ENCODE measurements around the gene OR1J4. TPM values are rescaled to one million over a fixed set of nuclear protein-coding genes. Genes with fewer than 3 reads are reported as not detected.

The OR1J4 gene
- total RNA-seq, 2 donors from 2014 or later: 0.82 TPM; not detected in 1

DNA sequence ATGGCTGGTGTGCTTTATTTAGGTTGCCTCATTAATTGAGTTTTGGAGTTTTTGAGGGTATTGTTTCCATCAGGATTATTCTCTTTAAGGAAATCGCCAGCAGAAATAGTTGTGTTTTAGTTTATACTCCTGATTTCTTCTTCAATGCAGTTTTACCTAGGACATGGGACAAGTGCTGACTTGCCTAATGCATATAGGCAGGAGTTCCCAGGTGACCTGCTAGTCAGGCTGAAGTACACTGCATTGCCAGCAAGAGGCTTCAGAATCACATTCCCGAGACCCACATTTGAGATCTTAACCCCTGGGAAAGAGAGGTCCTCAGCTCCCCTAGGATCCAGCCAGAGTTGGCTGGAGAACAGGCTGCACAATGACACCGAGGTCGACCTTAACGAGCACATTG lies 32.4 kb downstream of the OR1J4 start:
- Mint-ChIP-seq H3K36me3 (no peaks in the 10 kb centered on the region), H3K27ac (no peak overlapping the region), H3K9me3 (no peaks in the 10 kb centered on the region)
- DNase-seq (ENCODE audit: low spot score in 2 of 2) (no peak), ATAC-seq (no peak)

DNA sequence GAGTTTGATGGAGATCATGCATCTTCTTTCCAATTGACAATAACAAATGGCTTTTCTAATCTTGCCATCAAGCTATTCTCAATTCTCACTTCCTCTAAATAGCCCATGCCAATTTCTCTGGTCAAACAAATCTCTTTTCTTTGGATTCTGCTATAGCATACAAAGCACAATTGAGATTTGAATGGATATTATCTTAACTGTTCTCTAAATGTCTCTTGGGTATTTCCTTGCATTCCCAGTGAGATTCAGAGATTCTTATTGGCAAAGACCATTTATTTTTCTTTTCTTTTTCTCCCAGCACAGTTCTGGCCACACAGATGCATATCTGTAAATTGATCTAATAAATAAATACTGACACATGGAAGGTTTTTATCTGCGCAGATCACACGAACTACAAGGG lies 33.9 kb downstream of the OR1J4 start, which contains the start of gene OR1N2:
Gene OR1N2 (plus strand): TSS at position 301 of the 400 bp plus-strand sequence. CDS start 100 bp downstream, outside the sequence.
- Mint-ChIP-seq H3K9me3 (no peaks in the 10 kb centered on the region), H3K36me3 (no peaks in the 10 kb centered on the region), H3K27ac (no peak within 1 kb of the TSS)
- no peak for DNase-seq (ENCODE audit: low spot score in 2 of 2)
- no peak for ATAC-seq

DNA sequence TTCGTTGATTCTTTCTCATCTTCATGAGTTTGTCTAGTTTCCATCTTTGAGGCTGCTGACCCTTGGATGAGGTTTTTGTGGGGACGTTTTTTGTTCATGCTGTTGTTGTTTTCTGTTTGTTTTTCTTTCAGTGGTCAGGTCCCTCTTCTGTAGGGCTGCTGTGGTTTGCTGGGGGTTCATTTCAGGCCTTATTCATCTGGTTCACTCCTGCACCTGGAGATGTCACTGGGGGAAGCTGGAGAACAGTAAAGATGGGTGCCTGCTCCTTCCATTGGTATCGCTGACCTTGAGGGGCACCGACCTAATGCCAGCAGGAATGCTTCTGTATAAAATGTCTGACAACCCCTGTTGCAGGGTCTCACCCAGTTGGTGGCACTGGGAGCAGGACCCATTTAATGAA lies 42.5 kb downstream of the OR1J4 start:
- H3K27ac Mint-ChIP-seq: no peak overlapping the region
- no peak for ATAC-seq
- H3K9me3 Mint-ChIP-seq: peaks cover 0 to 4% of the 10 kb centered on the region in 2 donors

DNA sequence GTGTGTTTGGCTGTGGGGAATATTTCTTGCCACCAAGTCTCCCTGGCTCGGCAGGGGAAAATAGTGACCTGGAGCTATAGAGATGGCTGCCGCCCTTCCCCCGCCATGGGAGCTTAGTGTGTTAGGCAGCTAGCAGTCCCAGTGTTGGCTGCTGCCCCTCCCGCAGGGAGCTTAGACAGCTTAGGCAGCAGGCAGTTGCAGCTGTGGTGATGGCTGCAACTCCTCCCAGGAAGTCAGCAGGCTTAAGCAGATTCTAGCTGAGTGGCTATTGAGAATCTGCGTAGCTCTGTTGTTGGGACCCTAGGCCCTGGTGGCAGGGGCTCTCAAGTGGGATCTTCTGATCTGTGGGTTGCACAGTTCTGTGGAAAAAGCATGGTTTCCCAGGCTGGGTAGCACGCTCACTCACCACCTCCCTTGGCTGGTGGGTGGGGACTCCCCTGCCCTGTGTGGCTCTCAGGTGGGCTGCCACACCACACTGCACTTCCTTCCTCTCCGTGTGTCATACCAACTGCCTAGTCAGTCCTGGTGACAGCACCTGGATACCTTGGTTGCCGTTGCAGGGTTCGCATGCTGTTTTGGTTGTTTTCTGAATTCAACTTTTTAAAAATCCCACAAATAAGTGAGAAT lies 43.3 kb downstream of the OR1J4 start:
- peaks cover 0 to 4% of the 10 kb centered on the region in 2 donors for H3K9me3 Mint-ChIP-seq
- ATAC-seq: peak; percentile 20 to 35
- H3K36me3 Mint-ChIP-seq: no peaks in the 10 kb centered on the region
- no peak overlapping the region for H3K27ac Mint-ChIP-seq
- no peak for DNase-seq (ENCODE audit: low spot score in 2 of 2)

More for the DNA sequence above, 42.5 kb downstream of the OR1J4 start:
- DNase-seq (ENCODE audit: low spot score in 2 of 2): no peak
- H3K36me3 Mint-ChIP-seq: no peaks in the 10 kb centered on the region

DNA sequence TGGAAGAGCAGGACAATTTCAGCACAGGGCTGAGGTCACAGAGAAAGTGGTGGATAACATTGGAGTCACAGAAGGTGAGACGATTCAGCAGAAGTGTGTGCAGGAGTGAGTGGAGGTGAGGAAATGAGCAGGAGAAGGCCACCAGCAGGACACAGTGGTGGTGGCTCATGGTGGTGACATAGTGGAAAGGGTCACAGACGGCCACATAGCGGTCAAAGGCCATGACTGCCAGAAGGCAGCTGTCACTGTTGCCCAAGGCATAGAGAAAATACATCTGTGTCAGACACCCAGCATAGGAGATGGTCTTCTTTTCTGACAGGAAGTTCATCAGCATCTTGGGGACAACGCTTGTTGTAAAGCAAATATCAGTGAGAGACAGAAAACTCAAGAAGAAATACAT lies 49.0 kb downstream of the OR1J4 start:
- DNase-seq (ENCODE audit: low spot score in 2 of 2): no peak
- no peak for ATAC-seq
- H3K9me3 Mint-ChIP-seq: no peaks in the 10 kb centered on the region

More for the DNA sequence above, 49.0 kb downstream of the OR1J4 start:
- Mint-ChIP-seq H3K36me3 (no peaks in the 10 kb centered on the region), H3K27ac (no peak overlapping the region)

Other genes with a start within 250 kb of the OR1J4 start
- gene PTGS1, start 148.1 kb upstream of the OR1J4 start, total RNA-seq: under 1 TPM; 0.25 to 0.54 TPM
- not detected for gene OR1J1, start 41.2 kb upstream of the OR1J4 start, total RNA-seq
- under 1 TPM in 1 of 2 donors, not detected in 1; 0.34 TPM for gene OR1J2, start 8.3 kb upstream of the OR1J4 start, total RNA-seq
- not detected for gene OR1N1, start 8.2 kb downstream of the OR1J4 start, total RNA-seq
- gene OR1N2, start 34.0 kb downstream of the OR1J4 start, total RNA-seq: not detected
- not detected for gene OR1L8, start 64.2 kb downstream of the OR1J4 start, total RNA-seq
- gene OR1Q1, start 95.6 kb downstream of the OR1J4 start, total RNA-seq: under 1 TPM in 1 of 2 donors, not detected in 1; 0.35 TPM
- gene OR1B1, start 138.5 kb downstream of the OR1J4 start, total RNA-seq: not detected
- not detected for gene OR1L1, start 142.6 kb downstream of the OR1J4 start, total RNA-seq
- not detected for gene OR1L3, start 156.0 kb downstream of the OR1J4 start, total RNA-seq
- gene OR1L4, start 204.8 kb downstream of the OR1J4 start, total RNA-seq: not detected
- not detected for gene OR1L6, start 223.2 kb downstream of the OR1J4 start, total RNA-seq